ENCODE data around the gene EXPH5. TPM values are rescaled to one million over a fixed set of nuclear protein-coding genes. Genes with fewer than 3 reads are reported as not detected.

Gene EXPH5
- total and polyA plus RNA-seq, 9 of the 15 experiments (the other 6 are each of a cell fraction or from before 2014, with no cell fraction given): 1.3 to 8.5 (median 4.8) TPM

DNA sequence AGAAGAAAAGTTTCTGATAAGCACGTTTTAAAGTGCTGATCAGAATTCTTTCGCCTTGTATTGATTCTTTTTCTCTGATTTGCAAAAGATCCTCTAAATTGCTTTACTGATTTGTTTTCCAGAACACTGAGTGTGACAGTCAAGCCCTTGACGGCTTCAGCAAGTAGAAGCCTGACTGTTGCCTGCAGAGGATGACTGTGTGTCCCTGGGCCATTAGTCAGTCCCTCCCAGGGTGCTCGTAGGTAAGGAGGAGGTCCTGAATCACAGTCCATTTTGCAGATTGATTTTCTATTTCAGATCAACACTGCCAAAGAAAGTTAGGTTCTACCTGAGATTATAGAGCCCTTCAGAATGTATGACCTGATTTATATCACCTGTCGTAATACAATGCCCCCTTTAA lies 56.8 kb downstream of the EXPH5 start:
- 72% methylated on average over 5 of the region's 5 CpGs for WGBS (ENCODE audit: insufficient coverage, low coverage, missing lambda C conversion rate)
- ATAC-seq (no peak), DNase-seq (ENCODE audit: extremely low read depth in 1 of 4, low spot score in 3 of 4) (no peak), FAIRE-seq (no peak)
- Histone ChIP-seq H3K27me3 (ENCODE audit: control insufficient read depth in 2 of 2, insufficient read depth in 2 of 2, low read length in 2 of 2) (no peaks in the 10 kb centered on the region), H3K4me3 (no peak overlapping the region), H3K4me2 (ENCODE audit: insufficient read depth, low read length) (no peak overlapping the region), H3K36me3 (ENCODE audit: control insufficient read depth, insufficient read depth, low read length) (peaks cover 23% of the 10 kb centered on the region), H3K9ac (ENCODE audit: insufficient read depth in 1 of 2, low read depth in 2 of 2, low read length in 2 of 2) (no peak overlapping the region), H3K4me1 (replicated peaks in 1 of 2; ENCODE audit: control insufficient read depth in 2 of 2, insufficient read depth in 2 of 2, low read length in 2 of 2) (peaks cover 0 to 3% of the 10 kb centered on the region in 2 experiments; a peak in 2 of 5 replicates), H2AFZ (ENCODE audit: low read depth, low read length) (no peak overlapping the region), H3K79me2 (ENCODE audit: control insufficient read depth, insufficient read depth, low read length) (no peaks in the 10 kb centered on the region), H4K20me1 (replicated peaks; ENCODE audit: control insufficient read depth, insufficient read depth, low read length) (no peaks in the 10 kb centered on the region), H3K27ac (ENCODE audit: extremely low read depth, low read depth, low read length) (no peak overlapping the region), H3K9me3 (replicated peaks; ENCODE audit: control insufficient read depth, insufficient read depth, low read depth, low read length) (no peaks in the 10 kb centered on the region), H3K9me1 (ENCODE audit: control insufficient read depth, insufficient read depth, low read length) (no peaks in the 10 kb centered on the region)
- POLR2A ChIA-PET: interaction anchor here (1.7 kb wide), 1 partner anchor 14 kb away, joined by 6 read pairs; no protein-coding TSS in a partner anchor
- no TSS peak for BruUV-seq (replicated peaks)
- in situ Hi-C loops (cut with MboI) (no loop called here), intact Hi-C loops (cut with micrococcal nuclease) (no loop called here)
- CTCF ChIA-PET (ENCODE audit: low intra/inter-chr PET ratio): no interaction called here
- TF ChIP-seq ELK1 (CRISPR knock-in tag; IDR thresholded peaks at IDR 0.05): no peak
- TF ChIP-seq GABPB1 (CRISPR knock-in tag; IDR thresholded peaks at IDR 0.05): no peak
- no peak for TF ChIP-seq E2F3 (CRISPR knock-in tag; IDR thresholded peaks at IDR 0.05)
- TF ChIP-seq ZNF407 (IDR thresholded peaks at IDR 0.05; ENCODE audit: low read depth): no peak
- TF ChIP-seq ZNF780A (CRISPR knock-in tag; IDR thresholded peaks at IDR 0.05): no peak
